Right cardiac atrium (tissue), 5 donors: Measurements from ENCODE around the gene ZBTB37. TPM values are rescaled to one million over a fixed set of nuclear protein-coding genes. Genes with fewer than 3 reads are reported as not detected.
"Not testable (repeated sequence)": the region's sequence is repeated elsewhere in the genome, so short reads cannot be mapped to it uniquely, and the experiment has no call there.

Source experiments
- ATAC-seq, 2 donors: fragments of 200-7000 bp; cut with Tn5 transposase; one replicate each; pipeline versions ENCODE4 v1.8.0 to v1.9.1; 2020; ENCODE audit warnings: moderate library complexity in 2 of 2, mild to moderate bottlenecking in 1 of 2
- DNase-seq, 3 donors: peaks; one replicate each; pipeline ENCODE4 v3.0.0-alpha.2; 2020
- H3K27ac ChIP-seq: one replicate; pipeline ENCODE4 v1.5.1; 2013; ENCODE audit warnings: mild to moderate bottlenecking, low read length, control low read depth, moderate library complexity
- H3K27me3 ChIP-seq: one replicate; pipeline ENCODE4 v1.6.1; 2013; ENCODE audit not compliant: control insufficient read depth, insufficient read depth
- H3K4me1 ChIP-seq: one replicate; pipeline ENCODE4 v1.6.1; 2013; ENCODE audit warnings: low read length; ENCODE audit not compliant: control insufficient read depth, insufficient read depth
- H3K4me3 ChIP-seq: one replicate; pipeline ENCODE4 v1.5.1; 2013; ENCODE audit warnings: low read length, control low read depth
- H3K9me3 ChIP-seq: one replicate; pipeline ENCODE4 v1.6.1; 2013; ENCODE audit warnings: low read length; ENCODE audit not compliant: control insufficient read depth
- WGBS: extraction: QIAGEN DNeasy Blood & Tissue Kit; methylation state at CpG from one replicate; pipeline ENCODE4 v1.1.7; 2013; 5-methylcytosine and 5-hydroxymethylcytosine counted together
- intact Hi-C, 4 donors: fragments of 100-400 bp; cut with DNase I; formaldehyde crosslinking; loops; one replicate each; pipeline versions ENCODE4 v1.11.0 to v1.14.0; 2022 to 2023
- polyA plus RNA-seq: library from polyadenylated mRNA; stranded (reverse); fragments of 200-250 nt; gene quantifications from one replicate; pipeline ENCODE4 v1.2.3, GENCODE V29; 2013
- total RNA-seq, 4 donors: library from RNA; stranded (reverse); fragmentation: NEBNext Ultra II Directional; extraction: Animal tissue kit (Norgen Biotek cat#: 25700); gene quantifications; one replicate each; pipeline ENCODE4 v1.2.1, GENCODE V29; 2021
- donor health status: healthy with polysubstance abuse.
- donor health status: DM: no; HTN: yes; CAD: no.
- donor health status: DM: no; HTN: no; CAD: no.
- donor health status: DM: no; HTN: yes; CAD: no; lungs with severe emphysema.
- donor health status: DM: yes; HTN: yes; CAD: no.

The ZBTB37 gene
- total and polyA plus RNA-seq, 5 donors, result 2.6 to 12.3 (median 8.9) TPM

- Histone ChIP-seq H3K27ac (no peak overlapping the region), H3K9me3 (no peaks in the 10 kb centered on the region), H3K4me1 (no peaks in the 10 kb centered on the region), H3K4me3 (no peak overlapping the region), H3K27me3 (no peaks in the 10 kb centered on the region)
- DNase-seq (no peak), ATAC-seq (no peak)
- intact Hi-C loops, result no loop called here
- WGBS, result 90% methylated on average over 2 of the region's 2 CpGs
These were observed 11.3 kb upstream of the ZBTB37 start for GRCh38 chr1:173856903-173857302.

DNA sequence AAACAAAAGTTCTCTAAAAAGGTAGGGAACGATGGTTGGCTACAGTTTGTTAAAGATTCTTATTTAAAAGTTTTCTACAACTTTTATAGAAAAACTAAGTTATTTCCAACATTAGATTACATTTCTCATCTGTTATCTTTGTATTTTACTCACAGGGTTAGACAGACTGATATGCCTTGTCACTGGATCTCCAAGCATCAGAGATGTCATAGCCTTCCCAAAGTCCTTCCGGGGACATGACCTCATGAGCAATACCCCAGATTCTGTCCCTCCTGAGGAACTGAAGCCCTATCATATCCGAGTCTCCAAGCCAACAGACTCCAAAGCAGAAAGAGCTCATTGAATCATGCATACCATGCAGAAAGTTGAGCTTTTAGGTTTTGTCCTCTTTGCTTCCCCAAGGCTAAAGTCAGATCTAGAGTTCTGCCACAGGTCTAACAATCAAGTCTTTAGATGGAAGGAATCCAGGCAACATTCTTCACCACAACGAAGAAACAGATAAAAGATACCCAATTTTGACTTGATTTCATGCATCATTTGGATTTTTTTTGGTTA, 10.7 kb upstream of the ZBTB37 start:
- intact Hi-C loops, result no loop called here
- ATAC-seq (no peak), DNase-seq (no peak)
- no peak overlapping the region for H3K4me3 ChIP-seq
- H3K9me3 ChIP-seq, result no peaks in the 10 kb centered on the region
- H3K27ac ChIP-seq, result no peak overlapping the region
- no peaks in the 10 kb centered on the region for H3K4me1 ChIP-seq
- WGBS, result 67% methylated on average over 4 of the region's 4 CpGs
- no peaks in the 10 kb centered on the region for H3K27me3 ChIP-seq

GRCh38 chr1:173859547-173859946, 8.6 kb upstream of the ZBTB37 start:
- intact Hi-C loops, ATAC-seq: not testable (repeated sequence)
- 96% methylated on average over 5 of the region's 5 CpGs for WGBS

GRCh38 chr1:173860065-173860464, 8.1 kb upstream of the ZBTB37 start:
- H3K27ac ChIP-seq, result no peak overlapping the region
- 94% methylated on average over 1 of the region's 1 CpG for WGBS
- H3K4me1 ChIP-seq, result peaks cover 3% of the 10 kb centered on the region
- DNase-seq (no peak), ATAC-seq (no peak)
- intact Hi-C loops, result no loop called here
- H3K27me3 ChIP-seq, result no peaks in the 10 kb centered on the region
- no peaks in the 10 kb centered on the region for H3K9me3 ChIP-seq
- no peak overlapping the region for H3K4me3 ChIP-seq

More at GRCh38 chr1:173859547-173859946, 8.6 kb upstream of the ZBTB37 start:
- H3K27ac ChIP-seq, H3K9me3 ChIP-seq, H3K4me1 ChIP-seq, H3K27me3 ChIP-seq, DNase-seq, H3K4me3 ChIP-seq: not testable (repeated sequence)

DNA sequence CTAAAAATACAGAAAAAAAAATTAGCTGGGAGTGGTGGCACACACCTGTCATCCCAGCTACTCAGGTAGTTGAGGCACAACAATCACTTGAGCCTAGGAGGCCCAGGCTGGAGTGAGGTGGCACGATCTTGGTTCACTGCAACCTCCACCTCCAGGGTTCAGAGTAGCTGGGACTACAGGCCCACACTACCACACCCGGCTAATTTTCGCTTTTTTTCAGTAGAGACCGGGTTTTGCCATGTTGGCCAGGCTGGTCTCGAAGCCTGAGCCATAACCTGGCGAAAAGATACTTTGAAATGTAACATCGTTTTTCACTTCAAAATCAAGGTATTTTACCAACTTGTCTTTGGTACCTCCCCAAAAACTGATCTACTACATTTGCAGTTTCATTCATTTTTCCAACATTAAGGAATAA, 6.4 kb upstream of the ZBTB37 start:
- DNase-seq (no peak), ATAC-seq (peak in 1 of 2 donors; percentile 15)
- Histone ChIP-seq H3K4me1 (peaks cover 3% of the 10 kb centered on the region), H3K9me3 (no peaks in the 10 kb centered on the region), H3K4me3 (no peak overlapping the region), H3K27me3 (no peaks in the 10 kb centered on the region), H3K27ac (no peak overlapping the region)
- 97% methylated on average over 7 of the region's 7 CpGs for WGBS
- intact Hi-C loops, result no loop called here

DNA sequence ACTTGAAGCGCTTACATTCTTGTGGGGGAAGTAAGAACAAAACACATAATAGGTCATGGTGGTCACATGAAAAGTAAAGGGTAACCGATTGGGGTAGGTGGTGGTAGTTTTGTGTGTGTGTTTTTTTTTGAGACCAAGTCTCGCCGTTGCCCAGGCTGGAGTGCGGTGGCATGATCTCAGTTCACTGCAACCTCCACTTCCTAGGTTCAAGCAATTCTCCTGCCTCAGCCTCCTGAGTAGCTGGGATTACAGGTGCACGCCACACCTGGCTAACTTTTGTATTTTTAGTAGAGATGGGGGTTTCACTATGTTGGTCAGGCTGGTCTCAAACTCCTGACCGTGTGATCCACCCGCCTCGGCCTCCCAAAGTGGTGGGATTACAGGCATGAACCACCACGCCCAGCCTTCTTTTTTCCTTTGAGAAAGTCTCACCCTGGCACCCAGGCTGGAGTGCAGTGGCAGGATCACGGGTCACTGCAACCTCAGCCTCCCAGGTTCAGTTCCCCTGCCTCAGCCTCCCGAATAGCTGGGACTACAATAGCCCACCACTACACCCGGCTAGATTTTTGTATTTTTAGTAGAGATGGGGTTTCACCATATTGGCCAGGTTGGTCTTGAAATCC, 5.9 kb upstream of the ZBTB37 start:
- ATAC-seq, result peak in 1 of 2 donors; percentile 3
- H3K4me3 ChIP-seq, H3K4me1 ChIP-seq, intact Hi-C loops, H3K9me3 ChIP-seq, H3K27ac ChIP-seq, H3K27me3 ChIP-seq, DNase-seq: not testable (repeated sequence)
- 84% methylated on average over 13 of the region's 13 CpGs for WGBS

DNA sequence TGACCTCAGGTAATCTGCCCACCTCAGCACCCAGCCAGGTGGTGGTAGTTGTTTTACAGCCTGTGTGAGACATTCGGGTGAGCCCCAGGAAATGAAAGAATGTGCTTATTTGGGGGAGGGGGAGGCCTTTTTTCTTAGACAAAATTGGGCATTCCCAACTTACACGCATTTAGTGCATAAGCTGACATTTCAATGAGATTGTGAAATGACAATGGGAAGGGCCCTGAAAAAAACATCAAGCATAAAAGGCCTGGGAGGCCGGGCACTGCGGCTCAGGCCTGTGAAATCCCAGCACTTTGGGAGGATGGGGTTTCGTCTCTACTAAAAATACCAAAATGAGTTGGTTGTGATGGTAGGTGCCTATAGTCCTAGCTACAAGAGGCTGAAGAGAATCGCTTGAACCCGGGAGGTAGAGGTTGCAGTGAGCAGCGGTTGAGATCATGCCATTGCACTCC, 5.4 kb upstream of the ZBTB37 start:
- intact Hi-C loops, result no loop called here
- Histone ChIP-seq H3K27me3 (no peaks in the 10 kb centered on the region), H3K9me3 (no peaks in the 10 kb centered on the region), H3K27ac (no peak overlapping the region), H3K4me1 (peaks cover 4% of the 10 kb centered on the region), H3K4me3 (no peak overlapping the region)
- ATAC-seq (no peak), DNase-seq (no peak)
- WGBS, result 65% methylated on average over 8 of the region's 8 CpGs

- intact Hi-C loops, result no loop called here
- DNase-seq, result no peak
- H3K9me3 ChIP-seq, result no peaks in the 10 kb centered on the region
- peaks cover 4% of the 10 kb centered on the region for H3K4me1 ChIP-seq
- no peak overlapping the region for H3K27ac ChIP-seq
- no peaks in the 10 kb centered on the region for H3K27me3 ChIP-seq
- no peak for ATAC-seq
- H3K4me3 ChIP-seq, result no peak overlapping the region
These were observed 4.7 kb upstream of the ZBTB37 start for GRCh38 chr1:173863224-173864161.

DNA sequence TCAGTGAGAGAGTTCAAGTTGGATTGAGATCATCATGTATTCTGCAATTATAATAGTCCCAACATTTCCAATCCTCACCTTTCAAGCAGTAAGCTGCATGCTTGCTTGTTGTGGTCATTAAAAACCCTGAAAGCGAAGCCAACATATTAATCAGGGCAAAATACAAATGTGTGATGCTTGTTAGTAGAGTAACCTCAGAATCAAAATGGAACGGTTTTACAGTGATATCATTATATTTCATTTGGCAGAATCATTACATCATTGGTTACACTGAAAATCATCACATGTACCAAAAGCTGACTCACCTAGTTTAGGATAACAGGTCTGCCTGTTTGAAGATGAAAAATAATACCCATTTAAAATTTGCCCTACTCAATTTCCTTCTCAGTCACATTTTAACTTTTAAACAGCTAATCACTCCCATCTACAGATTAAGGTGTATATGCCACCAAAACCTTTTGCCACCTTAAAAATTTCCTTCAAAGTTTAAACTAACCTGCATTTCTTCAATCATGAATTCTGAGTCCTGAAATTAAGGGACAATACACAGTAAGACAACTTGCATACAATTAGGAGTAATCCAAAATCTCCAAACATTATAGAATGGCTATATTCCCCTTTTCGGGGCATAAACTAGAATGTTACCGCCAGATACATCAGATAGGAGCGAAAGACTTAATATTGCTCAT, 3.9 kb upstream of the ZBTB37 start:
- intact Hi-C loops, result no loop called here
- H3K9me3 ChIP-seq, result no peaks in the 10 kb centered on the region
- H3K4me3 ChIP-seq, result no peak overlapping the region
- ATAC-seq, result no peak
- 78% methylated on average over 5 of the region's 5 CpGs for WGBS
- H3K27ac ChIP-seq, result no peak overlapping the region
- H3K27me3 ChIP-seq, result no peaks in the 10 kb centered on the region
- DNase-seq, result no peak
- H3K4me1 ChIP-seq, result peaks cover 4% of the 10 kb centered on the region

- Histone ChIP-seq H3K4me1 (peaks cover 7% of the 10 kb centered on the region), H3K9me3 (no peaks in the 10 kb centered on the region), H3K4me3 (peak overlapping the region; percentile 27), H3K27me3 (no peaks in the 10 kb centered on the region), H3K27ac (no peak overlapping the region)
- 37% methylated on average over 4 of the region's 4 CpGs for WGBS
- intact Hi-C loops, result no loop called here
- ATAC-seq (no peak), DNase-seq (no peak)
These were observed 2.6 kb upstream of the ZBTB37 start for GRCh38 chr1:173865468-173866164.
